Choroid plexus epithelial cell (primary cell): ENCODE measurements around the gene NCCRP1.

Source experiments
- DNase-seq: peaks from one replicate; pipeline ENCODE4 v3.0.0-alpha.2; 2010; ENCODE audit warnings: low read depth
- H3K4me3 ChIP-seq: 2 replicates; pipeline ENCODE4 v1.5.1; 2011; ENCODE audit warnings: low read depth, mild to moderate bottlenecking, control low read depth, low read length, moderate library complexity
- TF ChIP-seq, protein P1 (sequence below): conservative IDR thresholded peaks from 2 replicates; pipeline ENCODE4 v1.5.1; 2011; ENCODE audit warnings: low read depth, mild to moderate bottlenecking, control low read depth, inconsistent platforms, low read length, moderate library complexity

The NCCRP1 gene

DNA sequence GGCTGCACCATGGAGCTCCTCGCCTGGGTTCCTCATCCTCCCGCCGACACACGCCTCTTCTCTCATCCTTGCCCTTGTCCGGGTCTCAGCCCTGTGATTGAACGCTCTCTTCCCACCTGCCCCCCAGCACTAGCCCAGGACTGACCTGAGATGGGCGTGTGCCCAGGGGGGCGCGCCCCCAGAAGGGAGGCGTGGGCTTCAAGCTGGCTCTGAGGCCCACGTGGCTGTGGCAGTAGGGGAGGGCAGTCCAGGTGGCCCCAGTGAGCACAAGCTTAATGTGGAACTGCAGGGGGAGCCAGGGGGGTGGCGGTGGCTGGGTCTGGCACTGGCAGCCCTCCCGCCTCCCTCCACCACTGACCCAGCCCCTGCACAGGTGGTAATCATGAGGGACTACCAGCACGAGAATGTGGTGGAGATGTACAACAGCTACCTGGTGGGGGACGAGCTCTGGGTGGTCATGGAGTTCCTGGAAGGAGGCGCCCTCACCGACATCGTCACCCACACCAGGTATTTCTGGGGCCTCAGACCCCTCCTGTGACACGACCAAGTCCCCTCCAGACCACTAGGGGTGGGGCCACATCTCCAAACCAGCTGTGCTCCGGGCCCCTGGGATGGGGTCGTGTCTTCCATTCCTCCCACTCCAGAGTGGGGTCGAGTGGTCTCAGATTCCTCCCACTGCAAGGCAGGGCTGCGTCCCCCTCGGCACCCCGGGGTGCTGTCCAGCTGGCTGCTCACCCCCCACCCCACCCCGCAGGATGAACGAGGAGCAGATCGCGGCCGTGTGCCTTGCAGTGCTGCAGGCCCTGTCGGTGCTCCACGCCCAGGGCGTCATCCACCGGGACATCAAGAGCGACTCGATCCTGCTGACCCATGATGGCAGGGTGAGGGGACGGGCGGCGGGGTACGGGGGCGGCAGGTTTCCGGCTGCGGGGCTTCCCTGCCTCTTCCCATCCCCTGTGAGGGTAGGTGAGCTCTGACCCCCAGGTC is 21.9 kb upstream of the NCCRP1 start:
- no peak overlapping the region for H3K4me3 ChIP-seq
- TF ChIP-seq, protein P1, sequence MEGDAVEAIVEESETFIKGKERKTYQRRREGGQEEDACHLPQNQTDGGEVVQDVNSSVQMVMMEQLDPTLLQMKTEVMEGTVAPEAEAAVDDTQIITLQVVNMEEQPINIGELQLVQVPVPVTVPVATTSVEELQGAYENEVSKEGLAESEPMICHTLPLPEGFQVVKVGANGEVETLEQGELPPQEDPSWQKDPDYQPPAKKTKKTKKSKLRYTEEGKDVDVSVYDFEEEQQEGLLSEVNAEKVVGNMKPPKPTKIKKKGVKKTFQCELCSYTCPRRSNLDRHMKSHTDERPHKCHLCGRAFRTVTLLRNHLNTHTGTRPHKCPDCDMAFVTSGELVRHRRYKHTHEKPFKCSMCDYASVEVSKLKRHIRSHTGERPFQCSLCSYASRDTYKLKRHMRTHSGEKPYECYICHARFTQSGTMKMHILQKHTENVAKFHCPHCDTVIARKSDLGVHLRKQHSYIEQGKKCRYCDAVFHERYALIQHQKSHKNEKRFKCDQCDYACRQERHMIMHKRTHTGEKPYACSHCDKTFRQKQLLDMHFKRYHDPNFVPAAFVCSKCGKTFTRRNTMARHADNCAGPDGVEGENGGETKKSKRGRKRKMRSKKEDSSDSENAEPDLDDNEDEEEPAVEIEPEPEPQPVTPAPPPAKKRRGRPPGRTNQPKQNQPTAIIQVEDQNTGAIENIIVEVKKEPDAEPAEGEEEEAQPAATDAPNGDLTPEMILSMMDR: no peak
- no peak for DNase-seq

DNA sequence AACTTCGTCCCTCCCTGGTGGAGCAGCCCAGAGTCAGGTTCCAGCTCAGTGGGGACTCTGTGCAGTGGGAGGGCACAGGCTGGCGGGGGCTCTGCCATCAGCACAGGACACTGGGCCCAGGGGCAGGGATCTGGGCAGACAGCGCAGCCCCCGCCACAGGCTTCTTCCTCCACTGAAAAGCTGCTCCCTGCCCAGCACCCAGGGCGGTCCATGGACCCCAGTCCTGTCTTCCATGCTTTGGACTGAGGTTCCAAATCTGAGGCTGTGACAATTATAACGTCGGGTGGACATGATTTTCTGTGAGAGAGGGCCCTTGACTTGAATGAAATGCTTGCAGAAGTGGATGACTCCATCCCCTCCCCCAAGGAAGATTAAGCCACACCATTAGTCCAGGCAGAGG is 21.2 kb upstream of the NCCRP1 start:
- TF ChIP-seq, protein P1: no peak
- H3K4me3 ChIP-seq: no peak overlapping the region
- no peak for DNase-seq

DNA sequence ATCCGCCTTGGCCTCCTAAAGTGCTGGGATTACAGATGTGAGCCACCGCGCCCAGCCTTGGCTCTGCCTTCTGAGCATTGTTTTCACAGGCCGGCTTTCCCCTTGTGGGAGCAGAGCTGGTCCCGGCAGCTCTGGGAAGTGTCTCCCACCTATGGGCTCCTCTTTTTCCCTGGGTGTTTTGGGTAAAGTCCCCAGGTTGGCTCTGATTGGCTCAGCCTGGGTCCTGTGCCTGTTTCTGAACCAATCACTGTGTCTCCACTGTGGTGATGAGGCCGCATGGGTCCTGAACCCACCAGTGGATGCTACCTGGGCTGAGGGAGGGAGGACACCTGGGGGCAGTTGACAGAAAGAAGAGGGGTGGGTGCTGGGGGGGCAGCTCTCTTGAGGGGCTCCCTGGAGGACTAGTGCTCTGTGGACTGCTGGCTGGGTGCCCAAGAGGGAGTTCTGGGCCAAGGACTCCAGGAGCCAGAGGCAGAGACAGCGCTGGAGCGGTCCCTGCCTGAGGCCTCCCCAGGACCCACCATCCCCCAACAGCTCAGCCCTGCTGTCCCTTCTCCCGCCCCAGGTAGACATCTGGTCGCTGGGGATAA is 19.6 kb upstream of the NCCRP1 start:
- DNase-seq: no peak
- H3K4me3 ChIP-seq: no peak overlapping the region
- TF ChIP-seq, protein P1: no peak

DNA sequence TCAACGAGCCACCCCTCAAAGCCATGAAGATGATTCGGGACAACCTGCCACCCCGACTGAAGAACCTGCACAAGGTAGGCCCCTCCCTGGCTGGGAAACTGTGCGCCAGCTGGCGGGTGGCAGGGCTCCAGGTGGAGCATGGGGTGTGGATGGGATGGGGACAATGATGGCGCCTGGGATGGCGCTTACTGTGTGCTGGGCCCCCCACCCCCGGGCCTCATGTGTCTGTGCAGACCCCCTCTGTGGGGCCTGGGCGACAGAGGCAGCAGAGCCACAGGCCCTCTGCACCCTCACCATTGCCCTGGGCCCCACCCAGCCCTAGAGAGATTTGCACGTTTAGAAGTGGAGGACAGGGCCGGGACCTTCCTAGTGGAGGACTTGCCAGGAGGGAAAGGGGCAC is 19.0 kb upstream of the NCCRP1 start:
- DNase-seq: no peak
- TF ChIP-seq, protein P1: no peak
- H3K4me3 ChIP-seq: no peak overlapping the region

DNA sequence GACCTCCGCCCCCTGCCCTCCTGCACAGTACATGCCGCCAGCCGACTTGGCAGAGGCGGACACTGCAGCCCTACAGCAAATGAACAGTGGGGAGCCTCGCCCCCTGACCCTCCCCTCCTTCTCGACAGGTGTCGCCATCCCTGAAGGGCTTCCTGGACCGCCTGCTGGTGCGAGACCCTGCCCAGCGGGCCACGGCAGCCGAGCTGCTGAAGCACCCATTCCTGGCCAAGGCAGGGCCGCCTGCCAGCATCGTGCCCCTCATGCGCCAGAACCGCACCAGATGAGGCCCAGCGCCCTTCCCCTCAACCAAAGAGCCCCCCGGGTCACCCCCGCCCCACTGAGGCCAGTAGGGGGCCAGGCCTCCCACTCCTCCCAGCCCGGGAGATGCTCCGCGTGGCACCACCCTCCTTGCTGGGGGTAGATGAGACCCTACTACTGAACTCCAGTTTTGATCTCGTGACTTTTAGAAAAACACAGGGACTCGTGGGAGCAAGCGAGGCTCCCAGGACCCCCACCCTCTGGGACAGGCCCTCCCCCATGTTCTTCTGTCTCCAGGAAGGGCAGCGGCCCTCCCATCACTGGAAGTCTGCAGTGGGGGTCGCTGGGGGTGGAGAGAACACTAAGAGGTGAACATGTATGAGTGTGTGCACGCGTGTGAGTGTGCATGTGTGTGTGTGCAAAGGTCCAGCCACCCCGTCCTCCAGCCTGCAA is 18.3 kb upstream of the NCCRP1 start:
- no peak for DNase-seq
- no peak overlapping the region for H3K4me3 ChIP-seq
- TF ChIP-seq, protein P1: no peak

DNA sequence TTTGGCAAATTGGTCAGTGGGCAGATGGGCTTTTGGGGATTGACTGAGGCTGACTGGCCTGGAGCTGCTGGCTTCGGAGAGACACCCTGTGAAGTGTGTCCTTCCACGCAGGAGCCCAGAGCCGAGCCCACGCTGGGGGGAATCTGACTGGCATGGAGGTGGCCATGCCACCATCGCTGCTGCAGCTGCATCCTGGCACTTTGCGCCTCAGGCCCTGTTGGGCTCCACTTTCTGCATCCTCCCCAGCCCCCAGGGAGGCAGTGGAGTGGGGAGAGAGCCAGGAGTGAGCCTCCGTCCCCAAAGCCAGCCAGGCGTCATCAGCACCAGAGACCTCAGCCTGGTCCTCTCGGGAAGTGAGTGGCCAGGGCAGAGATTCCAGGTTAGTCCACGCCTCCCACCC is 17.0 kb upstream of the NCCRP1 start:
- H3K4me3 ChIP-seq: no peak overlapping the region
- TF ChIP-seq, protein P1: no peak
- DNase-seq: no peak
